A673 (cell line): Measurements from ENCODE around the gene FRY.

ENCODE experiments used
- CTCF ChIP-seq: fragments of 300-800, 200-600 bp; sonication (generic); conservative IDR thresholded peaks from 2 replicates; pipeline ENCODE4 v1.5.1; 2017; ENCODE audit warnings: low read depth, mild to moderate bottlenecking, antibody characterized with exemption, low read length, moderate library complexity, mixed read lengths
- EZH2 ChIP-seq: fragments of 200-600 bp; sonication (generic); IDR thresholded peaks from 2 replicates; pipeline ENCODE4 v1.6.1; 2017; ENCODE audit warnings: borderline replicate concordance, low read depth, mild to moderate bottlenecking, mixed read lengths, antibody characterized with exemption, low read length; ENCODE audit not compliant: poor library complexity, severe bottlenecking

DNA sequence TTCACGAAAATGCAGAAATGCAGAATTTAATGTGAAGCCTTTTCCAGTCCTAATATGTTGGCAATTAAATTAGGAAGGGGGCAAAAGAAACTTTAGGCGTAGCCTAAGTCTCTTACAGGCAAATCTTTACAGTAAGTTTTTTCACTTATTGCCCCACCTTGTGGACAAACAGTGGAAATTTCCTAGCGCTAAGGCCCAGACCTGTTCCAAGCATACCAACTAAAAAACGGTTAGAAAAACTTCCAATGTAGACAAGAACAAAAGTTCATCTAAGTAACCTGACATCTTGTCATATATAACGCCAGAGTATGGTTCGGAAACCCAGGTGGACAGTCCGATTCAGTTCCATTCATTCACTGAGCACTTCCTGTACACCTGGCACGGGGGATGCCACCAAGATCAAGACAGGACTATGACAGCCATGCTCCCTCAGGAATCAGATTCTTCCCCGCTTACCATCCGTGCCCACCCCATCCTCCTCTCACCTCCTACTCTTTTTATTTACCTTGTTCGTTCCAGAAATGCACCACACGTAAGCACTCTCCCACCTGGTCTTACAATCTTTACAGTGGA is 278.6 kb downstream of the FRY start:
- peak; percentile 80 for TF ChIP-seq CTCF
- TF ChIP-seq EZH2 = no peak
